T-cell (primary cell): ENCODE measurements around the gene MRPL22. TPM values are rescaled to one million over a fixed set of nuclear protein-coding genes. Genes with fewer than 3 reads are reported as not detected.
"Not testable (repeated sequence)": the region's sequence is repeated elsewhere in the genome, so short reads cannot be mapped to it uniquely, and the experiment has no call there.

Experiments
- ATAC-seq, 4 experiments: fragments of 200-7000 bp in 3 of 4; fragments of 150-1000 bp in 1 of 4; cut with Tn5 transposase; replicated peaks in 1 of 4; 1 replicate in 3 of 4; 2 replicates in 1 of 4; pipeline ENCODE4 v1.10.0; 2021; ENCODE audit warnings: moderate library complexity in 3 of 4, mild to moderate bottlenecking in 2 of 4, moderate number of reproducible peaks in 1 of 4
- CTCF ChIA-PET, 2 donors: fragments of 300-600 bp; sonication (Branson Sonifier 250); formaldehyde crosslinking; loops; one replicate each; lab custom pipeline; 2022; ENCODE audit warnings: antibody characterized with exemption in 2 of 2; lab: Charles Lee
- POLR2A ChIA-PET, 2 donors: fragments of 300-600 bp; sonication (Branson Sonifier 250); formaldehyde crosslinking; loops; one replicate each; lab custom pipeline; 2022; ENCODE audit warnings: antibody characterized with exemption in 2 of 2; lab: Charles Lee
- DNase-seq, 35 experiments: peaks; one replicate each; pipeline versions ENCODE4 v3.0.0 to v3.0.0-alpha.2; 2013 to 2023
- H3K27ac ChIP-seq: one replicate; pipeline ENCODE4 v1.5.1; 2013; ENCODE audit warnings: low read length
- H3K27me3 ChIP-seq, 2 experiments: replicated peaks in 1 of 2; 1 replicate in 1 of 2; 2 replicates in 1 of 2; pipeline versions ENCODE4 v1.6.1 to v1.7.0; 2013; ENCODE audit warnings: low read length in 1 of 2, mixed read lengths in 1 of 2; ENCODE audit not compliant: control insufficient read depth in 2 of 2, insufficient read depth in 2 of 2; ENCODE audit errors: extremely low read depth in 1 of 2
- H3K36me3 ChIP-seq, 2 donors: 1 replicate in 1 of 2; 2 replicates in 1 of 2; pipeline versions ENCODE4 v1.6.1 to v1.7.0; 2013; ENCODE audit warnings: low read length in 1 of 2; ENCODE audit not compliant: control insufficient read depth in 2 of 2, insufficient read depth in 1 of 2; ENCODE audit errors: extremely low read depth in 1 of 2
- H3K4me1 ChIP-seq, 2 experiments: 1 replicate in 1 of 2; 2 replicates in 1 of 2; pipeline versions ENCODE4 v1.6.1 to v1.7.0; 2013; ENCODE audit warnings: low read length in 2 of 2, mixed read lengths in 1 of 2; ENCODE audit not compliant: insufficient read depth in 2 of 2, control insufficient read depth in 1 of 2; ENCODE audit errors: extremely low read depth in 1 of 2
- H3K4me3 ChIP-seq, 2 donors: 1 replicate in 1 of 2; 2 replicates in 1 of 2; pipeline versions ENCODE4 v1.5.1 to v1.7.0; 2013; ENCODE audit warnings: mild to moderate bottlenecking in 2 of 2, low read length in 1 of 2, moderate library complexity in 1 of 2; ENCODE audit not compliant: control insufficient read depth in 1 of 2; ENCODE audit errors: extremely low read depth in 1 of 2
- H3K9me3 ChIP-seq: 2 replicates; pipeline ENCODE4 v1.7.0; 2013
- H3K27ac Mint-ChIP-seq, 2 donors: one replicate each; pipeline ENCODE4 v1.8.0; 2020 to 2021; ENCODE audit warnings: mild to moderate bottlenecking in 2 of 2, mixed read lengths in 2 of 2
- H3K27me3 Mint-ChIP-seq, 2 donors: one replicate each; pipeline ENCODE4 v1.8.0; 2021 to 2022; ENCODE audit warnings: mixed read lengths in 2 of 2
- H3K36me3 Mint-ChIP-seq: one replicate; pipeline ENCODE4 v1.8.0; 2021; ENCODE audit warnings: mixed read lengths
- H3K4me1 Mint-ChIP-seq, 3 donors: one replicate each; pipeline ENCODE4 v1.8.0; 2020 to 2022; ENCODE audit warnings: mixed read lengths in 3 of 3, mild to moderate bottlenecking in 1 of 3
- H3K4me3 Mint-ChIP-seq, 3 donors: one replicate each; pipeline ENCODE4 v1.8.0; 2020 to 2022; ENCODE audit warnings: mild to moderate bottlenecking in 3 of 3, mixed read lengths in 3 of 3, moderate library complexity in 3 of 3
- H3K9me3 Mint-ChIP-seq, 3 donors: one replicate each; pipeline ENCODE4 v1.8.0; 2020 to 2022; ENCODE audit warnings: mixed read lengths in 3 of 3
- WGBS: methylation state at CpG from one replicate; pipeline ENCODE4 v1.1.5; 2013; ENCODE audit warnings: missing lambda C conversion rate; ENCODE audit not compliant: insufficient coverage; 5-methylcytosine and 5-hydroxymethylcytosine counted together
- total RNA-seq, 35 experiments: library from RNA in 6 of 35; stranded (reverse) in 6 of 35; fragments of 120-200 nt in 1 of 35; gene quantifications; one replicate each; pipeline versions ENCODE4 v1.2.1 to v1.2.4 and lab custom pipeline; 2013 to 2026

MRPL22 gene
- total RNA-seq, 5 donors from 2014 or later (not counting 1 experiment from before 2014, with no cell fraction given) = 19.5 to 30.9 (median 26.1) TPM

GRCh38 chr5:154898210-154898609, 42.7 kb upstream of the MRPL22 start:
- peaks cover 66% of the 10 kb centered on the region for H3K36me3 Mint-ChIP-seq
- ChIA-PET POLR2A (interaction anchor here in 1 of 2 donors (0.7 kb wide), 1 partner anchor 865 kb away, joined by 7 read pairs; no protein-coding TSS in a partner anchor), CTCF (interaction anchor here in 1 of 2 donors (0.6 to 1.0 kb wide), 2 partner anchors 8 to 431 kb away, joined by 4 read pairs; no protein-coding TSS in a partner anchor)
- no peaks in the 10 kb centered on the region for H3K9me3 Mint-ChIP-seq
- H3K4me1 Mint-ChIP-seq = no peaks in the 10 kb centered on the region
- H3K4me1 ChIP-seq = no peaks in the 10 kb centered on the region
- H3K36me3 ChIP-seq = peaks cover 19 to 93% of the 10 kb centered on the region in 2 donors
- H3K27ac Mint-ChIP-seq = no peak overlapping the region
- no CpG with 5 or more reads among the region's 4 CpGs for WGBS
- no peak overlapping the region for H3K4me3 Mint-ChIP-seq
- no peak overlapping the region for H3K27ac ChIP-seq
- no peaks in the 10 kb centered on the region for H3K9me3 ChIP-seq
- DNase-seq (no peak), ATAC-seq (no peak)
- H3K27me3 Mint-ChIP-seq = no peaks in the 10 kb centered on the region
- H3K4me3 ChIP-seq = no peak overlapping the region
- no peaks in the 10 kb centered on the region for H3K27me3 ChIP-seq

- Mint-ChIP-seq H3K27ac (no peak overlapping the region), H3K36me3 (peaks cover 64% of the 10 kb centered on the region), H3K4me3 (no peak overlapping the region), H3K4me1 (no peaks in the 10 kb centered on the region), H3K9me3 (no peaks in the 10 kb centered on the region), H3K27me3 (no peaks in the 10 kb centered on the region)
- Histone ChIP-seq H3K4me1 (no peaks in the 10 kb centered on the region), H3K36me3 (peaks cover 21 to 93% of the 10 kb centered on the region in 2 donors), H3K4me3 (no peak overlapping the region), H3K27me3 (no peaks in the 10 kb centered on the region), H3K9me3 (no peaks in the 10 kb centered on the region), H3K27ac (no peak overlapping the region)
- no peak for ATAC-seq
- WGBS = 83% methylated on average over 2 of the region's 9 CpGs
- POLR2A ChIA-PET = no interaction called here
- DNase-seq = no peak
- CTCF ChIA-PET = interaction anchor here in 1 of 2 donors (0.6 kb wide), 1 partner anchor 98 kb away, joined by 3 read pairs; no protein-coding TSS in a partner anchor
Observed at GRCh38 chr5:154899151-154899816, 41.6 kb upstream of the MRPL22 start.

GRCh38 chr5:154900066-154900465, 40.8 kb upstream of the MRPL22 start:
- CTCF ChIA-PET = no interaction called here
- POLR2A ChIA-PET = no interaction called here
- H3K36me3 ChIP-seq = peaks cover 21 to 94% of the 10 kb centered on the region in 2 donors

GRCh38 chr5:154901276-154901675, 39.6 kb upstream of the MRPL22 start:
- ChIA-PET POLR2A (interaction anchor here (0.6 to 0.7 kb wide), 2 partner anchors 29 to 30 kb away, joined by 4 to 7 read pairs; no protein-coding TSS in a partner anchor), CTCF (no interaction called here)
- Histone ChIP-seq H3K27me3 (no peaks in the 10 kb centered on the region), H3K27ac (no peak overlapping the region), H3K36me3 (peaks cover 20 to 88% of the 10 kb centered on the region in 2 donors), H3K4me3 (no peak overlapping the region), H3K9me3 (no peaks in the 10 kb centered on the region), H3K4me1 (no peaks in the 10 kb centered on the region)
- H3K36me3 Mint-ChIP-seq = peaks cover 57% of the 10 kb centered on the region
- H3K4me3 Mint-ChIP-seq = no peak overlapping the region
- H3K27me3 Mint-ChIP-seq = no peaks in the 10 kb centered on the region
- no peak for ATAC-seq
- no peak overlapping the region for H3K27ac Mint-ChIP-seq
- DNase-seq = no peak
- no CpG with 5 or more reads among the region's 2 CpGs for WGBS
- H3K9me3 Mint-ChIP-seq = no peaks in the 10 kb centered on the region
- no peaks in the 10 kb centered on the region for H3K4me1 Mint-ChIP-seq

More at GRCh38 chr5:154900066-154900465, 40.8 kb upstream of the MRPL22 start:
- Histone ChIP-seq H3K4me3 (no peak overlapping the region), H3K27ac (no peak overlapping the region), H3K27me3 (no peaks in the 10 kb centered on the region), H3K4me1 (no peaks in the 10 kb centered on the region), H3K9me3 (no peaks in the 10 kb centered on the region)
- Mint-ChIP-seq H3K36me3 (peaks cover 66% of the 10 kb centered on the region), H3K4me1 (no peaks in the 10 kb centered on the region), H3K9me3 (no peaks in the 10 kb centered on the region), H3K4me3 (no peak overlapping the region), H3K27ac (no peak overlapping the region), H3K27me3 (no peaks in the 10 kb centered on the region)
- no peak for ATAC-seq
- no peak for DNase-seq
- no CpG with 5 or more reads among the region's 1 CpG for WGBS

GRCh38 chr5:154901913-154902312, 39.0 kb upstream of the MRPL22 start:
- H3K27ac Mint-ChIP-seq = no peak overlapping the region
- H3K27me3 ChIP-seq = no peaks in the 10 kb centered on the region
- no peaks in the 10 kb centered on the region for H3K9me3 ChIP-seq
- ATAC-seq = no peak
- no peaks in the 10 kb centered on the region for H3K27me3 Mint-ChIP-seq
- H3K4me1 Mint-ChIP-seq = no peaks in the 10 kb centered on the region
- no peak for DNase-seq
- WGBS = 100% methylated on average over 2 of the region's 6 CpGs
- no peaks in the 10 kb centered on the region for H3K4me1 ChIP-seq
- H3K4me3 Mint-ChIP-seq = no peak overlapping the region
- peaks cover 58% of the 10 kb centered on the region for H3K36me3 Mint-ChIP-seq
- no peak overlapping the region for H3K27ac ChIP-seq
- H3K9me3 Mint-ChIP-seq = no peaks in the 10 kb centered on the region
- POLR2A ChIA-PET = no interaction called here
- CTCF ChIA-PET = no interaction called here
- no peak overlapping the region for H3K4me3 ChIP-seq
- H3K36me3 ChIP-seq = peaks cover 21 to 89% of the 10 kb centered on the region in 2 donors

GRCh38 chr5:154905601-154906000, 35.3 kb upstream of the MRPL22 start:
- 92% methylated on average over 2 of the region's 7 CpGs for WGBS
- H3K4me1 Mint-ChIP-seq, POLR2A ChIA-PET, H3K27me3 Mint-ChIP-seq, H3K27ac Mint-ChIP-seq, ATAC-seq, H3K4me3 Mint-ChIP-seq, DNase-seq, H3K27ac ChIP-seq, H3K4me3 ChIP-seq, H3K9me3 Mint-ChIP-seq, H3K27me3 ChIP-seq, H3K9me3 ChIP-seq, H3K4me1 ChIP-seq: not testable (repeated sequence)
- H3K36me3 Mint-ChIP-seq = peaks cover 45% of the 10 kb centered on the region
- H3K36me3 ChIP-seq = peaks cover 15 to 77% of the 10 kb centered on the region in 2 donors
- CTCF ChIA-PET = interaction anchor here in 1 of 2 donors (0.6 kb wide), 1 partner anchor 223 kb away, joined by 5 read pairs; no protein-coding TSS in a partner anchor
